HG02759 (cell line): Measurements from ENCODE around the gene SCN2B.

Source experiments
- ATAC-seq: cut with Tn5 transposase; IDR thresholded peaks from one replicate; pipeline ENCODE4 v1.9.1; 2021; ENCODE audit warnings: mild to moderate bottlenecking, moderate library complexity; ENCODE audit not compliant: unreplicated experiment

The SCN2B gene

GRCh38 chr11:118175031-118175992 is 1.1 kb downstream of the SCN2B start:
- ATAC-seq: no peak

- no peak for ATAC-seq
These were observed 2.4 kb downstream of the SCN2B start for GRCh38 chr11:118174006-118174567.

DNA sequence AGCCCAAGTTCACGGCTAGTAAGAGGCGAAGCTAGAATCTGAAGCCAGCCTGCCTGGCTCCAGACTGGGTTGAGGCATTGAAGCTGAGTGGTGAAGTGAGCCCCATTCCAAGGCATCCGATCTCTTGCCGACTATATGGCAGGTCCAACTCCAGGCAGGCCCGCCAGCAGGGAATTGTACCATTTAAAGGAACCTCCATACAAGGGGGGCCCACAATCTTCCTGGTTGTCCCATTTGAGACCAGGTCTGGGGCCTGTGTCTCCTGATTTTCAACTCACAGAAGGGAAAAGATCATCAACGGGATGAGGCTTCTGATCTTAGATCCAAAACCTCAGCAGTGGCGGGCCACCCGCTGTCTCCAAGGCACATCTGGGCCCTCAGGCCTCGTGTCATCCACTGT is 4.1 kb downstream of the SCN2B start:
- ATAC-seq: no peak

- ATAC-seq: peak; percentile 54
These were observed 5.0 kb downstream of the SCN2B start for GRCh38 chr11:118171269-118172062.

DNA sequence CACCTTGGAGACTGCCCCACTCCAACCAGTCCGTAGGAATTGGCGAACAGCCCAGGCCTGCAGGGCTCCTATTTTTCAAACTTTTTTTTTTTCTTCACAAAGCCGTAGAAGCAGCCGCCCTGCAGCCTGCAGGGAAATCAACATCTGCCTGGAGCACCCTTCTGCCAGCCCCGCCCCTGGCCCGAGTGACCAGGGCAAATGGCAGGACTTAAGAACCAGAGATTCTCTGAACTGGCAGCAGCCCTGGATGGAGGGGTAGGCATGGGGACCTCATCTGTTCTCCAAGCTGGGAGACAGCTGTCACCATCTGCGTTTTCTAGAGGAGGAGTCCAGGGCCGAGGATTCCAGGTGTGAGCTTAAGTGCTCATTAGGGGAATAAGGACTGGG is 5.6 kb downstream of the SCN2B start:
- ATAC-seq: no peak

DNA sequence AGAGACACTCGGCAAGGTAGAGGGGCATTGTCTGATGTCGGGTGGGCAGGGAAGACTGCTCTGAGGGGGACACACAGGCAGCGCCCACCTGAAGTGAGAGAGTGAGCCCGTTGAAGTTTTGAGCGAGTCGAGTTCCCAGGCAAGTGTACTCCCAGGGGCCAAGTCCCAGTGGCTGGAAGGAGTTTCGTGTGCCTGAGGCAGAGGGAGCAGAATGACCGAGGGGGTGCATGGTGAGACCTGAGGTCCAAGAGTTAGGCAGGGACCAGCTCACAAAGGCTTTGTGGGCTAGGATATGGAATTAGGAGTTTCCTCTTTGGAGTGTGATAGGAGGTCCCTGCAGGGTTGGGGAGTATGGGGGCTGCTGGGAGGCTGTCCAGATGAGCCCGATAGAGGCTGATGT is 6.2 kb downstream of the SCN2B start:
- ATAC-seq: no peak

DNA sequence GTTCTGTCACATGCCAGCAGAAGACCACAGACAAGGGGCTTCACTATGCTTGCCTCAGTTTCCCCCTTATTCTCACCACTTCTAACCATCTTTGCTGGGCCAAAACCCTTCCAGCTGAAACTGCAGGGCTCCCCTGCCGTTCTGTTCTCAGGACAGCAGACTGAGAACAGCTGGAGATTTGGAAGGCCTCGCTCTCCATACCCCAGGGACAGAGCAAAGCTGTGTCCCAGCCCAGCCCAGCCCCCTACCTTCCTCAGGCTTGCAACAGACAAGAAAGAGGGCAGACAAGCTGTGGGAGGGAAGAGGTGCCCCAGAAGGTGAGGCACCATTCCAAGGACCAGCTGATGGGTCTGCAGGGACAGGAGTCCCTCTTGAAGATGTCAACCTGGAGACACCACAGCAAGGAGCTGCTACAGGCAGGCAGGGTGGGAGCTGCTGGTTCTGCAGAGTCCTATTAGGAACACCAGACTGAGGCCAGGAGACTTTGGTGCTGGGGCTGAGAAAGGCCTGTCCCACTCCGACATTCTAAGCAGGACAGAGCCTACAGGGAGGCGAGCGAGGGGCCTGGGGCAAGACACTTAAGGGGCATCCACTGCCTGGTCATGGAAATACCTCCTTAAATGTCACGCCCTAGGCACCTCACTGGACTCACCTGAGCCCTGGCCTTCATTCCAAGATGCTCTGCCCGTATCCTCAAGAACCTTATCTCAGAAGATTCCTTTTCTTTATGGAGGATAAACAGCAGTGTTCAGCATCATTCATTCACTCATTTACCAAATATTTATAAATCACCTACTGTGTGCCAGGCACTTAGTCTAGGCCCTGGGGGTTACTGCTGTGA is 6.9 kb downstream of the SCN2B start:
- no peak for ATAC-seq

- ATAC-seq: no peak
These were observed 7.7 kb downstream of the SCN2B start for GRCh38 chr11:118168751-118169150.

DNA sequence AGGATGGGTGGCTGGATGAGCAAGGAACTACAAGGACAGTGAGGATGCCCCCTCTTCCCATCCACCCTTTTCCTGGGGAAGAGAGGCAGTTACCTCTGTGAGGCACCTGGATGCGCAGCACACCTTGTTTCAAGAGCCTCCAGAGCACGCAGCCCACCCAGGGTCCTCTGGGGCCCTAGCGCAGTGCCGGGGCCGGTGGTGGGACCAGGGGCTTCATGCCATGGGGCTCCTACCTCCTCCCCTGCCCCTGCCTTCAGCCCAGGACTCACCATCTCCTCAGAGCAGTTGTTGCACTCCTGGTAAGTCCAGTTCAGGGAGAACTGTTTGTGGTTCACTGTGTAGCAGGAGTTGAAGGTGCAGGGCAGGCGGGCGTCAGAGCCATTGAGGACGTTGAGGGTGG is 8.1 kb downstream of the SCN2B start:
- no peak for ATAC-seq

- no peak for ATAC-seq
These were observed 8.5 kb downstream of the SCN2B start for GRCh38 chr11:118167906-118168305.

GRCh38 chr11:118167253-118167652 is 9.2 kb downstream of the SCN2B start:
- ATAC-seq: no peak

GRCh38 chr11:118166641-118167040 is 9.8 kb downstream of the SCN2B start:
- no peak for ATAC-seq

DNA sequence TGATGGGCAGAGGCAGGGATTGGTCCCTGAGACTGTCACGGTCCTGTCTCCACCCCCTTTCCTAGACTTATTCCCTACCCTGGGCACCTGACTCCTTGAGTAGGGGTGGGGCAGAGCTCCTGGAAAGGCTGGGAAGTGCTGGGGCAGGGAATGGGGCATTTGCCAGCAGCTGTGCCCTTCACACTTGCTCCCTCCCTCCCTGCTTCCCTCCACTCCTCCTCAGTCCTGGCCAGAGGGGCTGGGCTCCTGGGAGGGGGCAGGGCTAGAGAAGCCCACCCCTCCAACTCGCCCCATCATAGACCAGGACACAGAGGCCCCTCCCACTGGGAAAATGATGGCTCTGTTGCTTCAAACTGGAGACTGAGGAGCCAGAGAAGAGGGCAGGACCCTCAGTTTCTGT is 11.6 kb downstream of the SCN2B start:
- ATAC-seq: no peak

DNA sequence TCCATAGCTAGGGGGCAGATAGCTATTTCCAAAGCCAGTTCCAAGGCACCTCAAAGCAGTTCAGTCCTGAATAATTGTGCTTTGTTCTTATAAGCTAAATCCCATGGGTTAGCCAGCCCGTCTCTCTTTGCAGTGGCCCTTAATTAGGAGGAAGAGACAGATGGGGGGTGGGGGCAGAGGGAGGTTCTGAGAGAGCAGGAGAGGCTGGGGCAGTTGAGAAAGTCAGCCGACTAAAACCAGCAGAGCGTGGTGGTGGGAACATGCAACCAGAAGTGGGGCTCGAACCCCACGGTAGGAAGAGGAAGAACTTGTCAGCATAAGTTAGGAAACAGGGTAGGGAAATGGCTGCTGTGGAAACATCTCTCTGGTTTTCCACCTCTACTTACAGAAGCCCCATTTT is 12.9 kb downstream of the SCN2B start:
- ATAC-seq: no peak

- ATAC-seq: no peak
These were observed 13.6 kb downstream of the SCN2B start for GRCh38 chr11:118162846-118163245.

GRCh38 chr11:118161786-118162185 is 14.7 kb downstream of the SCN2B start:
- no peak for ATAC-seq

DNA sequence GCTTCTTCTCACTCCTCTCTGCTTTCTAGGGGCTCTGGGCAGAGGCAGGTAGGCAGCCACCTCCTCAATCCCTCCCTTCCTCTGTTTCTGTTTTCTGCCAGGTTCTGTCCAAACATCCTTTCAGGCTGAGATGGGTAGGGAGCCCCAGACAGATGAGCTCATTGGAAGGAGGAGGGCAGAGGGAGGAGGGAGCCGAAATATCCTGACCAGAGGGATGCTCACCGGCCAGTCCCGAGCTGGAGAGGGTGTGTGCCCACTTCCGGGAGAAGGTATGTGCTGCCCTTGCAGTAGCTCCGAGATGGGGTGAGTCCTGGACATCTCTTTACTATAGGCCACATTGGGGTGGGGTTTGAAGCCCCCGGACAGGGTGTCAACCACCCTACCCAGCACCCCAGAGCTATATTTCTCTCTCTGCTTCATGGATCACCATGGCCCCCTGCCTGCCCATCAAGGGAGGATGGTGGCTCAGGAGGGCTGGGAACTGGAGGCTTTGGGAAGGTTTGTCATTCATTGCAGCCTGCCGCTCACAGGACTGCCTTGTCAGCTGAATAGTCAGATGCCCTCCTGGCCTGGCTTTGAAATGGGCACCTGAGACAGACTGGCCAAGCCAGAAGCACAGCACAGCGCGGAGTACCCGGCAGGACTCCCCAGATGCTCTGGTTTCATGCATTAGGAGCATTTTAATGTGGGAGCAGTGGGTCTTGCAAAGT is 19.1 kb downstream of the SCN2B start:
- no peak for ATAC-seq

DNA sequence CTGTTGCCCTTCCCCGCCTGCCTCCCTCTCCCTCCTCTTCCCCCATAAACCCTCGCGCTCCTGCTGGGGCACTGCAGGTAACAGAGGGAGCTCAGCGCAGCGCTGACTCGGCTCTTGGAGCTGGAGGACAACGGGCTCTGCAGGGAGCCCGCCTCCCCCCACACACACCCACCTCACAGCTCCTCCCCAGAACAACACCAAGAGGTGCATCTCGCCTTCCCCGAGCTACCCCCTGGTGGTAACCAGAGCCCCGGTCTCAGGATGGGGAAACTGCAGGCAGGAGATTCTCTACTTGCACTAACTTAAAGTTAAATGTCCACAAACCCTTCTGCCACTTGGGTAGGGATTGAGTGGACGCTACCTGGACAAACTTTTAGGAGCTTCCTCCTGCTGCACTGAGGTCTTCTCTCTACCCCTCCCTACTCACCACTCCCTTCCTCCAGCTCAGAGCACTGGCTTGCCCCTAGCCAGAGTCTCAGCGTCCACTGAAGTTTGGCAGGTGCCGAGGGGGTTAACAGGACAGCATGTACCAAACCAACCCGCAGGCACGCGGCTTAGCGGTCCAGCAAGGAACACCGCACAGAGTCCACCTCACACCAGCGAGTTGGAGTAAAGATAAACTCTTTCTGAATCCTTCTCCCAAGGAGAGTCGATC is 19.8 kb downstream of the SCN2B start:
- ATAC-seq: no peak

- no peak for ATAC-seq
These were observed 20.5 kb downstream of the SCN2B start for GRCh38 chr11:118155776-118156530.
